Measurements from ENCODE around the gene PMM1. TPM values are rescaled to one million over a fixed set of nuclear protein-coding genes. Genes with fewer than 3 reads are reported as not detected.
A peak's percentile ranks its signal among the peaks of the same experiment; 100 is the strongest.
"Not testable (repeated sequence)": the region's sequence is repeated elsewhere in the genome, so short reads cannot be mapped to it uniquely, and the experiment has no call there.

Gene PMM1
- total RNA-seq: 100 to 1,000 TPM in 1 of 4 donors, 10 to 100 TPM in 3; 39.3 to 168 (median 73.1) TPM

GRCh38 chr22:41589391-41590241, at the start of gene PMM1:
Gene PMM1, minus strand, starts transcription at chr22:41589840. Its CDS starts 35 bp downstream, at chr22:41589805.
- no peak for TF ChIP-seq CTCF (IDR thresholded peaks at IDR 0.05)
- DNase-seq (ENCODE audit: low spot score) (peak; percentile 100), ATAC-seq (ENCODE audit: low FRiP score) (peak; percentile 100)

- ATAC-seq (ENCODE audit: low FRiP score) (no peak), DNase-seq (ENCODE audit: low spot score) (no peak)
- no peak for TF ChIP-seq CTCF (IDR thresholded peaks at IDR 0.05)
Measured at GRCh38 chr22:41638748-41639147, 49.1 kb upstream of the PMM1 start.

- no peak for TF ChIP-seq CTCF (IDR thresholded peaks at IDR 0.05)
- DNase-seq (ENCODE audit: low spot score) (no peak), ATAC-seq (ENCODE audit: low FRiP score) (no peak)
Measured at GRCh38 chr22:41638124-41638523, 48.5 kb upstream of the PMM1 start.

GRCh38 chr22:41637623-41638022, 48.0 kb upstream of the PMM1 start:
- DNase-seq (ENCODE audit: low spot score); ATAC-seq (ENCODE audit: low FRiP score): not testable (repeated sequence)

- no peak for TF ChIP-seq CTCF (IDR thresholded peaks at IDR 0.05)
- DNase-seq (ENCODE audit: low spot score): no peak
- peak; percentile 80 for ATAC-seq (ENCODE audit: low FRiP score)
Measured at GRCh38 chr22:41636467-41636866, 46.8 kb upstream of the PMM1 start.

- DNase-seq (ENCODE audit: low spot score); ATAC-seq (ENCODE audit: low FRiP score): not testable (repeated sequence)
Measured at GRCh38 chr22:41634610-41635009, 45.0 kb upstream of the PMM1 start.

GRCh38 chr22:41631615-41632014, 42.0 kb upstream of the PMM1 start:
- not testable (repeated sequence) for DNase-seq (ENCODE audit: low spot score); ATAC-seq (ENCODE audit: low FRiP score)

GRCh38 chr22:41631115-41631514, 41.5 kb upstream of the PMM1 start:
- not testable (repeated sequence) for DNase-seq (ENCODE audit: low spot score); ATAC-seq (ENCODE audit: low FRiP score)

- TF ChIP-seq CTCF (IDR thresholded peaks at IDR 0.05): no peak
- DNase-seq (ENCODE audit: low spot score): no peak
- no peak for ATAC-seq (ENCODE audit: low FRiP score)
Measured at GRCh38 chr22:41625577-41625976, 35.9 kb upstream of the PMM1 start.
